GM23248 (cell line): ENCODE data around the gene RNASE9. TPM values are rescaled to one million over a fixed set of nuclear protein-coding genes. Genes with fewer than 3 reads are reported as not detected.

ENCODE experiments used
- DNase-seq: peaks from one replicate; pipeline ENCODE4 v3.0.0-alpha.2; 2015
- H2AFZ ChIP-seq: fragments of 200-600 bp; sonication (generic); 2 replicates; pipeline ENCODE4 v1.6.1; 2016; ENCODE audit warnings: antibody characterized with exemption
- H3F3A ChIP-seq: fragments of 200-600 bp; sonication (generic); 2 replicates; pipeline ENCODE4 v1.6.1; 2016; ENCODE audit warnings: mild to moderate bottlenecking, antibody characterized with exemption, mixed run types; ENCODE audit not compliant: insufficient read depth
- H3K27ac ChIP-seq: fragments of 200-600 bp; sonication (generic); 2 replicates; pipeline ENCODE4 v1.5.1; 2016; ENCODE audit warnings: mild to moderate bottlenecking
- H3K27me3 ChIP-seq: fragments of 200-600 bp; sonication (generic); replicated peaks from 2 replicates; pipeline ENCODE4 v1.6.1; 2016; ENCODE audit warnings: mild to moderate bottlenecking; ENCODE audit not compliant: insufficient read depth
- H3K36me3 ChIP-seq: fragments of 200-600 bp; sonication (generic); 2 replicates; pipeline ENCODE4 v1.6.1; 2016; ENCODE audit warnings: low read depth, mild to moderate bottlenecking
- H3K4me1 ChIP-seq: fragments of 200-600 bp; sonication (generic); 2 replicates; pipeline ENCODE4 v1.6.1; 2016; ENCODE audit warnings: mild to moderate bottlenecking; ENCODE audit not compliant: insufficient read depth
- H3K4me2 ChIP-seq: fragments of 200-600 bp; sonication (generic); one replicate; pipeline ENCODE4 v1.6.1; 2016; ENCODE audit warnings: mild to moderate bottlenecking; ENCODE audit not compliant: unreplicated experiment
- H3K4me3 ChIP-seq: fragments of 200-600 bp; sonication (generic); 2 replicates; pipeline ENCODE4 v1.5.1; 2016; ENCODE audit warnings: mild to moderate bottlenecking
- H3K79me2 ChIP-seq: fragments of 200-600 bp; sonication (generic); 2 replicates; pipeline ENCODE4 v1.6.1; 2016; ENCODE audit warnings: mild to moderate bottlenecking; ENCODE audit not compliant: insufficient read depth
- H3K9ac ChIP-seq: fragments of 200-600 bp; sonication (generic); 2 replicates; pipeline ENCODE4 v1.6.1; 2016; ENCODE audit warnings: mild to moderate bottlenecking
- H3K9me2 ChIP-seq: fragments of 200-600 bp; sonication (generic); 2 replicates; pipeline ENCODE4 v1.6.1; 2016; ENCODE audit warnings: mixed run types, mild to moderate bottlenecking, moderate library complexity; ENCODE audit not compliant: insufficient read depth
- H3K9me3 ChIP-seq: fragments of 200-600 bp; sonication (generic); one replicate; pipeline ENCODE4 v1.6.1; 2017; ENCODE audit warnings: low read depth
- H4K20me1 ChIP-seq: fragments of 200-600 bp; sonication (generic); 2 replicates; pipeline ENCODE4 v1.6.0; 2016; ENCODE audit not compliant: insufficient read depth
- EZH2 ChIP-seq: fragments of 200-600 bp; sonication (generic); IDR thresholded peaks from 2 replicates; pipeline ENCODE4 v1.6.1; 2018; ENCODE audit warnings: antibody characterized with exemption, mild to moderate bottlenecking; ENCODE audit not compliant: insufficient read depth, poor library complexity, severe bottlenecking
- EZH2phosphoT487 ChIP-seq: fragments of 200-600 bp; sonication (generic); IDR thresholded peaks from 2 replicates; pipeline ENCODE4 v1.6.1; 2018; ENCODE audit warnings: antibody characterized with exemption, moderate library complexity, mild to moderate bottlenecking, low read depth; ENCODE audit not compliant: insufficient read depth
- WGBS, 2 experiments: methylation state at CpG; one replicate each; pipeline ENCODE4 v1.1.6; 2015 to 2017; ENCODE audit warnings: low lambda C conversion rate in 2 of 2, low coverage in 1 of 2; ENCODE audit errors: missing lambda C conversion rate in 2 of 2; 5-methylcytosine and 5-hydroxymethylcytosine counted together
- in situ Hi-C: fragments of 300-500 bp; cut with MboI; formaldehyde crosslinking; loops from 2 replicates; pipeline ENCODE4 v1.15.0; 2020
- polyA plus RNA-seq: library from polyadenylated mRNA; unstranded; fragments of >200 nt; fragmentation: Nextera tagmentation; extraction: Ambion mirVana; gene quantifications from 2 replicates; pipeline ENCODE4 v1.2.1, GENCODE V29; 2016
- total RNA-seq: library from RNA; depleted of rRNA; stranded (reverse); fragments of >200 nt; shearing (Covaris generic); gene quantifications from 2 replicates; pipeline ENCODE4 v1.2.3, GENCODE V29; 2014

RNASE9 gene
- total and polyA plus RNA-seq, 2 experiments from 2014 or later: not detected

GRCh38 chr14:20522332-20522731 lies 38.5 kb downstream of the RNASE9 start:
- in situ Hi-C loops: no loop called here

GRCh38 chr14:20516921-20517320 lies 43.9 kb downstream of the RNASE9 start:
- H3K9me3 ChIP-seq: no peaks in the 10 kb centered on the region
- no peaks in the 10 kb centered on the region for H3K27me3 ChIP-seq
- H3K4me1 ChIP-seq: peaks cover 26% of the 10 kb centered on the region
- H3K79me2 ChIP-seq: no peaks in the 10 kb centered on the region
- H3K9ac ChIP-seq: no peak overlapping the region
- peak; percentile 63 for DNase-seq
- peak overlapping the region; percentile 65 for H2AFZ ChIP-seq
- H3K27ac ChIP-seq: peak overlapping the region; percentile 37
- H3K4me3 ChIP-seq: no peak overlapping the region
- WGBS, 2 experiments: 50 to 51% methylated on average over 4 of the region's 4 CpGs
- no peaks in the 10 kb centered on the region for H3K9me2 ChIP-seq
- TF ChIP-seq EZH2 (no peak), EZH2phosphoT487 (no peak)
- H4K20me1 ChIP-seq: no peaks in the 10 kb centered on the region
- peaks cover 11% of the 10 kb centered on the region for H3F3A ChIP-seq
- in situ Hi-C loops: no loop called here
- H3K36me3 ChIP-seq: no peaks in the 10 kb centered on the region
- peak overlapping the region; percentile 47 for H3K4me2 ChIP-seq

More at GRCh38 chr14:20522332-20522731, 38.5 kb downstream of the RNASE9 start:
- TF ChIP-seq EZH2 (no peak), EZH2phosphoT487 (no peak)
- H3K36me3 ChIP-seq: no peaks in the 10 kb centered on the region
- H3K9ac ChIP-seq: no peak overlapping the region
- no peak for DNase-seq
- no peak overlapping the region for H3K4me2 ChIP-seq
- no peak overlapping the region for H2AFZ ChIP-seq
- H3K4me1 ChIP-seq: 0 out of 2 replicates have a peak, but pooled peaks cover 2% of the 10 kb centered on the region
- no peaks in the 10 kb centered on the region for H3K79me2 ChIP-seq
- WGBS, 2 experiments: 17 to 24% methylated on average over 1 of the region's 1 CpG
- no peaks in the 10 kb centered on the region for H4K20me1 ChIP-seq
- no peaks in the 10 kb centered on the region for H3F3A ChIP-seq
- no peak overlapping the region for H3K27ac ChIP-seq
- H3K27me3 ChIP-seq: peaks cover 5% of the 10 kb centered on the region; the same call in 1 of the 2 replicates
- H3K4me3 ChIP-seq: no peak overlapping the region
- no peaks in the 10 kb centered on the region for H3K9me3 ChIP-seq
- no peaks in the 10 kb centered on the region for H3K9me2 ChIP-seq

GRCh38 chr14:20515846-20516245 lies 45.0 kb downstream of the RNASE9 start:
- H3K27ac ChIP-seq: no peak overlapping the region
- 21 to 35% methylated on average over 4 of the region's 4 CpGs for WGBS, 2 experiments
- peak; percentile 29 for DNase-seq

GRCh38 chr14:20512177-20512905 lies 48.5 kb downstream of the RNASE9 start:
- Histone ChIP-seq H3K9me3 (no peaks in the 10 kb centered on the region), H3K4me1 (peaks cover 28% of the 10 kb centered on the region), H3K4me3 (no peak overlapping the region), H3K9ac (no peak overlapping the region), H3K9me2 (no peaks in the 10 kb centered on the region), H3K27me3 (no peaks in the 10 kb centered on the region), H3F3A (peaks cover 17% of the 10 kb centered on the region), H4K20me1 (no peaks in the 10 kb centered on the region), H3K79me2 (no peaks in the 10 kb centered on the region), H2AFZ (peak overlapping the region; percentile 31; the same call in 1 of the 2 replicates), H3K4me2 (no peak overlapping the region), H3K36me3 (no peaks in the 10 kb centered on the region), H3K27ac (peak overlapping the region; percentile 16)
- no peak for TF ChIP-seq EZH2
- no peak for TF ChIP-seq EZH2phosphoT487
- in situ Hi-C loops: no loop called here
- DNase-seq: peak; percentile 60
- 37 to 39% methylated on average over 7 of the region's 7 CpGs for WGBS, 2 experiments

More at GRCh38 chr14:20515846-20516245, 45.0 kb downstream of the RNASE9 start:
- Histone ChIP-seq H3K9ac (no peak overlapping the region), H3K4me1 (peaks cover 29% of the 10 kb centered on the region), H3K36me3 (no peaks in the 10 kb centered on the region), H3K4me3 (no peak overlapping the region), H3K79me2 (no peaks in the 10 kb centered on the region), H3K9me2 (no peaks in the 10 kb centered on the region), H3K27me3 (no peaks in the 10 kb centered on the region), H3K4me2 (no peak overlapping the region), H3K9me3 (no peaks in the 10 kb centered on the region), H4K20me1 (no peaks in the 10 kb centered on the region), H2AFZ (no peak overlapping the region), H3F3A (peaks cover 17% of the 10 kb centered on the region)
- in situ Hi-C loops: no loop called here
- TF ChIP-seq EZH2 (no peak), EZH2phosphoT487 (no peak)
